DOHH2 (cell line): ENCODE data around the gene BPIFA1.

Source experiments
- CTCF ChIP-seq: fragments of 200-600 bp; sonication (generic); IDR thresholded peaks from one replicate; pipeline ENCODE4 v1.5.1; 2014; ENCODE audit warnings: antibody characterized with exemption, mild to moderate bottlenecking, low read depth, low read length; ENCODE audit not compliant: poor library complexity, severe bottlenecking
- EZH2phosphoT487 ChIP-seq: fragments of 200-600 bp; sonication (generic); IDR thresholded peaks from 2 replicates; pipeline ENCODE4 v1.6.1; 2017; ENCODE audit warnings: borderline replicate concordance, mild to moderate bottlenecking, antibody characterized with exemption, low read length, moderate library complexity, mixed read lengths

DNA sequence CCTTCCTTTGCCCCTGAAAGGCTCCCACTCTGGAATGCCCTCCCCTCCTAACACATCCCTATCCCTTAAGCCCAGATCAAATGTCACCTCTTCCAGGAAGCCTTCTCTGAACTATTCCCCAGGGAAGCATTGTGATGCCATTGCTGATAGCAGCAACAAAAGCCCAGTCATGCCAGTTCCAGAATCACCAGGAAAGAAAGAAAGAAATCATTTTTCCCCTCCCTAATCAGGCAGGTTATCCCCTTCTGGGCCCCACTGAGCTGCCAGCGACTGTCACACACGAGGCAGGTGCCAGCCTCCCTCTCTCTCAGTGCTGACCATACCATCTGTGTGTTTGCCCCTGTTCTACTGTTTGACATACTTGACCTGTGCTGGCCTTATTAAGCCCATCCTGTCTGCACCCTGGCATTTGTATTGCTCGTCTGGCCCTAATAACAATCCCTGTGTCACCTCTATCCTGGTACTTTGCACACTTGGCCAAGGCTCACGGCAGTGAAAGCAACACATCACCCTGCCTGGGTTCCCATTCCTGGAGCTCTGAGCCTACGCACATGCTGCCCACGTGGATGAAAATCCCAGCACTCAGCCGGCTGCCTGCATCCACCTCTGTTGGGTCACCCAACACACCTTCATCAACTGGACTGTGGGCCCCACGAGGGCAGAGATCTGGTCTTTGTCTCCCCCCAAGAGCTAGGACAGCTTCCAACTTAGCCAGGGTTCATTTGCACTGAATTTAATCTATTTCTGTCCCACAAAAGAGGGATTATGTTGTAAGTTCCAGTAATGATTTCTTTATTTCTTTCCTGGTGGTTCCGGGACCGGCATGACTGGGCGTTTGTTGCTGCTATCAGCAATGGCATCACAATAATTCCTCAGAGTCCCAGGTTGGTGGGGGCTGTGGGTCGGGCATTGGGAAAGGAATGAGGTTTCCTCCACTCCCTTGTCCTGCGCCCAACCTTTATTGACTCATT lies 42.0 kb downstream of the BPIFA1 start:
- TF ChIP-seq CTCF = no peak
- TF ChIP-seq EZH2phosphoT487 = no peak
